SK-N-SH treated with all-trans-retinoic acid at 6 μM for 48 hours (cell line): Measurements from ENCODE around the gene ANKRA2.

Experiments used
- ATAC-seq: fragments of 200-7000 bp; cut with Tn5 transposase; 3 replicates; pipeline ENCODE4 v1.9.1; 2020; ENCODE audit warnings: mild to moderate bottlenecking, moderate library complexity
- ARNTL ChIP-seq: fragments of 450-650 bp; formaldehyde crosslinking; IDR thresholded peaks from 2 replicates; pipeline ENCODE4 v1.5.0; 2020; ENCODE audit warnings: low read depth, mild to moderate bottlenecking, moderate library complexity, borderline replicate concordance
- BACH2 ChIP-seq: fragments of 250-450 bp; sonication (Bioruptor Pico); IDR thresholded peaks from 2 replicates; pipeline ENCODE4 v1.9.0; 2021; ENCODE audit warnings: mild to moderate bottlenecking, borderline replicate concordance
- CSDC2 ChIP-seq: fragments of 250-450 bp; sonication (Bioruptor Pico); IDR thresholded peaks from 2 replicates; pipeline ENCODE4 v1.5.0; 2020; ENCODE audit warnings: mild to moderate bottlenecking, moderate library complexity
- ESRRG ChIP-seq: fragments of 250-450 bp; sonication (Bioruptor Pico); IDR thresholded peaks from 2 replicates; pipeline ENCODE4 v1.6.1; 2021; ENCODE audit warnings: mild to moderate bottlenecking
- GLIS3 ChIP-seq: fragments of 250-450 bp; sonication (Bioruptor Pico); IDR thresholded peaks from 2 replicates; pipeline ENCODE4 v1.5.0; 2020; ENCODE audit warnings: mild to moderate bottlenecking, moderate library complexity
- ISL1 ChIP-seq: fragments of 250-450 bp; sonication (Bioruptor Pico); IDR thresholded peaks from 2 replicates; pipeline ENCODE4 v2.1.2; 2022; ENCODE audit warnings: mild to moderate bottlenecking, moderate library complexity
- OSR1 ChIP-seq: fragments of 250-450 bp; sonication (Bioruptor Pico); IDR thresholded peaks from 2 replicates; pipeline ENCODE4 v1.8.0; 2022; ENCODE audit warnings: moderate library complexity, mild to moderate bottlenecking, inconsistent platforms
- POU6F1 ChIP-seq: fragments of 250-450 bp; sonication (Bioruptor Pico); IDR thresholded peaks from 2 replicates; pipeline ENCODE4 v1.8.0; 2021; ENCODE audit warnings: low read depth, mild to moderate bottlenecking, moderate library complexity, borderline replicate concordance
- PPARA ChIP-seq: fragments of 250-450 bp; sonication (Bioruptor Pico); IDR thresholded peaks from 2 replicates; pipeline ENCODE4 v1.5.0; 2020; ENCODE audit warnings: mild to moderate bottlenecking, borderline replicate concordance
- RARB ChIP-seq: fragments of 250-450 bp; sonication (Bioruptor Pico); IDR thresholded peaks from 2 replicates; pipeline ENCODE4 v1.8.0; 2021; ENCODE audit warnings: mild to moderate bottlenecking, moderate library complexity
- SNAI2 ChIP-seq: fragments of 250-450 bp; sonication (Bioruptor Pico); IDR thresholded peaks from 2 replicates; pipeline ENCODE4 v1.5.0; 2020; ENCODE audit warnings: mild to moderate bottlenecking, moderate library complexity
- TCF4 ChIP-seq: fragments of 250-450 bp; sonication (Bioruptor Pico); IDR thresholded peaks from 2 replicates; pipeline ENCODE4 v1.8.0; 2021; ENCODE audit warnings: mild to moderate bottlenecking, moderate library complexity, borderline replicate concordance
- TOX ChIP-seq: fragments of 250-450 bp; sonication (Bioruptor Pico); IDR thresholded peaks from 2 replicates; pipeline ENCODE4 v1.8.0; 2021; ENCODE audit warnings: mild to moderate bottlenecking, moderate library complexity, borderline replicate concordance
- TSHZ2 ChIP-seq: fragments of 250-450 bp; sonication (Bioruptor Pico); IDR thresholded peaks from 2 replicates; pipeline ENCODE4 v1.5.0; 2020; ENCODE audit warnings: mild to moderate bottlenecking, moderate library complexity
- ZC3H10 ChIP-seq: fragments of 250-450 bp; sonication (Bioruptor Pico); IDR thresholded peaks from 2 replicates; pipeline ENCODE4 v1.5.1; 2021; ENCODE audit warnings: mild to moderate bottlenecking, moderate library complexity
- ZFP3 ChIP-seq: fragments of 250-450 bp; sonication (Bioruptor Pico); IDR thresholded peaks from 2 replicates; pipeline ENCODE4 v1.5.0; 2020; ENCODE audit warnings: mild to moderate bottlenecking, moderate library complexity
- ZFP30 ChIP-seq: fragments of 450-650 bp; formaldehyde crosslinking; IDR thresholded peaks from 2 replicates; pipeline ENCODE4 v1.5.0; 2022; ENCODE audit warnings: mild to moderate bottlenecking, moderate library complexity
- ZNF565 ChIP-seq: fragments of 450-650 bp; formaldehyde crosslinking; conservative IDR thresholded peaks from 2 replicates; pipeline ENCODE4 v1.5.0; 2020; ENCODE audit warnings: low read depth, mild to moderate bottlenecking, moderate library complexity
- ZNF70 ChIP-seq: fragments of 450-650 bp; formaldehyde crosslinking; IDR thresholded peaks from 2 replicates; pipeline ENCODE4 v1.5.0; 2020; ENCODE audit warnings: mild to moderate bottlenecking, moderate library complexity
- ZNF8 ChIP-seq: fragments of 450-650 bp; formaldehyde crosslinking; IDR thresholded peaks from 2 replicates; pipeline ENCODE4 v1.5.0; 2020; ENCODE audit warnings: mild to moderate bottlenecking, moderate library complexity
- TF ChIP-seq, protein P1 (sequence below): fragments of 250-450 bp; sonication (Bioruptor Pico); IDR thresholded peaks from 2 replicates; pipeline ENCODE4 v1.8.0; 2020; ENCODE audit warnings: mild to moderate bottlenecking, moderate library complexity, borderline replicate concordance
- TF ChIP-seq, protein P2 (sequence below): fragments of 250-450 bp; sonication (Bioruptor Pico); IDR thresholded peaks from 2 replicates; pipeline ENCODE4 v1.5.1; 2020; ENCODE audit warnings: low read depth, mild to moderate bottlenecking, moderate library complexity
- TF ChIP-seq, protein P3 (sequence below): fragments of 250-450 bp; sonication (Bioruptor Pico); IDR thresholded peaks from 2 replicates; pipeline ENCODE4 v1.5.1; 2021; ENCODE audit warnings: mild to moderate bottlenecking, moderate library complexity

The ANKRA2 gene

DNA sequence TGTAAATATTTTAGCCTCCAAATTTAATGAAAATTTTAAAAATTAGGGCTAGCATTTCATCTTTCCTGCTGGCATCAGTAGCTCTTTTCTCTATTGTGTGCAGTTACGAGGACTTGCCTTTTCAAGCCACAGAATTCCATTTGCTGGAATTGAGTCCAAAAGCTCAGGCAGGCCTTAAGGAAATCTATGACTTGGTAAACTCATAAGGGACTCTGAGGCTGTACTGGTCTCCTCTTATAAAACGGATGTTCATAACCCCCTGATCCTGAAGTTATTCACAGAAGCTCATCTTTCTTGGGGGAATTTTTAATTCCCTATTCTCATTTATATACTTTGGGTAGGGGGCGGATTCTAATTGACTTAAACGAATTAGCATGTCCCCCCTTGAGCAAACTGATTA lies 23.4 kb downstream of the ANKRA2 start:
- TF ChIP-seq TOX (CRISPR knock-in tag) = no peak
- TF ChIP-seq PPARA (CRISPR knock-in tag) = no peak
- no peak for TF ChIP-seq RARB (CRISPR knock-in tag)
- TF ChIP-seq ISL1 (CRISPR knock-in tag) = no peak
- TF ChIP-seq CSDC2 (CRISPR knock-in tag) = no peak
- TF ChIP-seq ZFP3 (CRISPR knock-in tag) = no peak
- no peak for TF ChIP-seq ZFP30 (CRISPR knock-in tag)
- TF ChIP-seq ZNF8 (CRISPR knock-in tag) = no peak
- no peak for TF ChIP-seq ARNTL (CRISPR knock-in tag)
- no peak for TF ChIP-seq OSR1 (CRISPR knock-in tag)
- no peak for TF ChIP-seq GLIS3 (CRISPR knock-in tag)
- TF ChIP-seq, protein P1, sequence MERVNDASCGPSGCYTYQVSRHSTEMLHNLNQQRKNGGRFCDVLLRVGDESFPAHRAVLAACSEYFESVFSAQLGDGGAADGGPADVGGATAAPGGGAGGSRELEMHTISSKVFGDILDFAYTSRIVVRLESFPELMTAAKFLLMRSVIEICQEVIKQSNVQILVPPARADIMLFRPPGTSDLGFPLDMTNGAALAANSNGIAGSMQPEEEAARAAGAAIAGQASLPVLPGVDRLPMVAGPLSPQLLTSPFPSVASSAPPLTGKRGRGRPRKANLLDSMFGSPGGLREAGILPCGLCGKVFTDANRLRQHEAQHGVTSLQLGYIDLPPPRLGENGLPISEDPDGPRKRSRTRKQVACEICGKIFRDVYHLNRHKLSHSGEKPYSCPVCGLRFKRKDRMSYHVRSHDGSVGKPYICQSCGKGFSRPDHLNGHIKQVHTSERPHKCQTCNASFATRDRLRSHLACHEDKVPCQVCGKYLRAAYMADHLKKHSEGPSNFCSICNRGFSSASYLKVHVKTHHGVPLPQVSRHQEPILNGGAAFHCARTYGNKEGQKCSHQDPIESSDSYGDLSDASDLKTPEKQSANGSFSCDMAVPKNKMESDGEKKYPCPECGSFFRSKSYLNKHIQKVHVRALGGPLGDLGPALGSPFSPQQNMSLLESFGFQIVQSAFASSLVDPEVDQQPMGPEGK (CRISPR knock-in tag) = no peak
- no peak for TF ChIP-seq BACH2 (CRISPR knock-in tag)
- no peak for TF ChIP-seq TCF4 (CRISPR knock-in tag)
- no peak for TF ChIP-seq ZNF565 (CRISPR knock-in tag)
- no peak for TF ChIP-seq SNAI2 (CRISPR knock-in tag)
- TF ChIP-seq ZC3H10 (CRISPR knock-in tag) = no peak
- no peak for TF ChIP-seq ESRRG (CRISPR knock-in tag)
- TF ChIP-seq ZNF70 (CRISPR knock-in tag) = no peak
- no peak for ATAC-seq

- peak; percentile 76 for ATAC-seq
- TF ChIP-seq RARB (CRISPR knock-in tag) = no peak
- no peak for TF ChIP-seq BACH2 (CRISPR knock-in tag)
- no peak for TF ChIP-seq ESRRG (CRISPR knock-in tag)
- TF ChIP-seq OSR1 (CRISPR knock-in tag) = no peak
- TF ChIP-seq ZNF565 (CRISPR knock-in tag) = no peak
- TF ChIP-seq, protein P2, sequence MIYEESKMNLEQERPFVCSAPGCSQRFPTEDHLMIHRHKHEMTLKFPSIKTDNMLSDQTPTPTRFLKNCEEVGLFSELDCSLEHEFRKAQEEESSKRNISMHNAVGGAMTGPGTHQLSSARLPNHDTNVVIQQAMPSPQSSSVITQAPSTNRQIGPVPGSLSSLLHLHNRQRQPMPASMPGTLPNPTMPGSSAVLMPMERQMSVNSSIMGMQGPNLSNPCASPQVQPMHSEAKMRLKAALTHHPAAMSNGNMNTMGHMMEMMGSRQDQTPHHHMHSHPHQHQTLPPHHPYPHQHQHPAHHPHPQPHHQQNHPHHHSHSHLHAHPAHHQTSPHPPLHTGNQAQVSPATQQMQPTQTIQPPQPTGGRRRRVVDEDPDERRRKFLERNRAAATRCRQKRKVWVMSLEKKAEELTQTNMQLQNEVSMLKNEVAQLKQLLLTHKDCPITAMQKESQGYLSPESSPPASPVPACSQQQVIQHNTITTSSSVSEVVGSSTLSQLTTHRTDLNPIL (CRISPR knock-in tag) = no peak
- TF ChIP-seq ZFP30 (CRISPR knock-in tag) = no peak
- no peak for TF ChIP-seq ZNF8 (CRISPR knock-in tag)
- TF ChIP-seq, protein P3, sequence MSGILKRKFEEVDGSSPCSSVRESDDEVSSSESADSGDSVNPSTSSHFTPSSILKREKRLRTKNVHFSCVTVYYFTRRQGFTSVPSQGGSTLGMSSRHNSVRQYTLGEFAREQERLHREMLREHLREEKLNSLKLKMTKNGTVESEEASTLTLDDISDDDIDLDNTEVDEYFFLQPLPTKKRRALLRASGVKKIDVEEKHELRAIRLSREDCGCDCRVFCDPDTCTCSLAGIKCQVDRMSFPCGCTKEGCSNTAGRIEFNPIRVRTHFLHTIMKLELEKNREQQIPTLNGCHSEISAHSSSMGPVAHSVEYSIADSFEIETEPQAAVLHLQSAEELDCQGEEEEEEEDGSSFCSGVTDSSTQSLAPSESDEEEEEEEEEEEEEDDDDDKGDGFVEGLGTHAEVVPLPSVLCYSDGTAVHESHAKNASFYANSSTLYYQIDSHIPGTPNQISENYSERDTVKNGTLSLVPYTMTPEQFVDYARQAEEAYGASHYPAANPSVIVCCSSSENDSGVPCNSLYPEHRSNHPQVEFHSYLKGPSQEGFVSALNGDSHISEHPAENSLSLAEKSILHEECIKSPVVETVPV (CRISPR knock-in tag) = no peak
- TF ChIP-seq TSHZ2 (CRISPR knock-in tag) = no peak
- no peak for TF ChIP-seq ZFP3 (CRISPR knock-in tag)
- TF ChIP-seq PPARA (CRISPR knock-in tag) = no peak
- no peak for TF ChIP-seq SNAI2 (CRISPR knock-in tag)
- TF ChIP-seq ZNF70 (CRISPR knock-in tag) = no peak
- TF ChIP-seq POU6F1 (CRISPR knock-in tag) = no peak
- TF ChIP-seq ISL1 (CRISPR knock-in tag) = no peak
Measured at GRCh38 chr5:73540192-73540591, 25.2 kb downstream of the ANKRA2 start.
